Stimulated activated effector memory CD8-positive, alpha-beta T cell treated with anti-CD3 and anti-CD28 coated beads, Interleukin-12 subunit alpha, Interleukin-12 subunit beta, amount 100 ng/mL, for 72 hours (primary cell): Measurements from ENCODE around the gene NOXA1.

Experiments used
- ATAC-seq: fragments of 150-1000 bp; cut with Tn5 transposase; 2 replicates; pipeline ENCODE4 v1.10.0; 2021
- DNase-seq, 2 donors: peaks; one replicate each; pipeline ENCODE4 v3.0.0; 2021 to 2022; ENCODE audit warnings: low spot score in 2 of 2
- H3K27ac Mint-ChIP-seq: one replicate; pipeline ENCODE4 v1.8.0; 2022; ENCODE audit warnings: mild to moderate bottlenecking, mixed read lengths
- H3K36me3 Mint-ChIP-seq: one replicate; pipeline ENCODE4 v1.8.0; 2022; ENCODE audit warnings: mild to moderate bottlenecking, mixed read lengths
- H3K4me1 Mint-ChIP-seq: one replicate; pipeline ENCODE4 v1.8.0; 2022; ENCODE audit warnings: mixed read lengths
- H3K4me3 Mint-ChIP-seq: one replicate; pipeline ENCODE4 v1.8.0; 2022; ENCODE audit warnings: mild to moderate bottlenecking, mixed read lengths
- H3K9me3 Mint-ChIP-seq: one replicate; pipeline ENCODE4 v1.8.0; 2022; ENCODE audit warnings: mixed read lengths

The NOXA1 gene

DNA sequence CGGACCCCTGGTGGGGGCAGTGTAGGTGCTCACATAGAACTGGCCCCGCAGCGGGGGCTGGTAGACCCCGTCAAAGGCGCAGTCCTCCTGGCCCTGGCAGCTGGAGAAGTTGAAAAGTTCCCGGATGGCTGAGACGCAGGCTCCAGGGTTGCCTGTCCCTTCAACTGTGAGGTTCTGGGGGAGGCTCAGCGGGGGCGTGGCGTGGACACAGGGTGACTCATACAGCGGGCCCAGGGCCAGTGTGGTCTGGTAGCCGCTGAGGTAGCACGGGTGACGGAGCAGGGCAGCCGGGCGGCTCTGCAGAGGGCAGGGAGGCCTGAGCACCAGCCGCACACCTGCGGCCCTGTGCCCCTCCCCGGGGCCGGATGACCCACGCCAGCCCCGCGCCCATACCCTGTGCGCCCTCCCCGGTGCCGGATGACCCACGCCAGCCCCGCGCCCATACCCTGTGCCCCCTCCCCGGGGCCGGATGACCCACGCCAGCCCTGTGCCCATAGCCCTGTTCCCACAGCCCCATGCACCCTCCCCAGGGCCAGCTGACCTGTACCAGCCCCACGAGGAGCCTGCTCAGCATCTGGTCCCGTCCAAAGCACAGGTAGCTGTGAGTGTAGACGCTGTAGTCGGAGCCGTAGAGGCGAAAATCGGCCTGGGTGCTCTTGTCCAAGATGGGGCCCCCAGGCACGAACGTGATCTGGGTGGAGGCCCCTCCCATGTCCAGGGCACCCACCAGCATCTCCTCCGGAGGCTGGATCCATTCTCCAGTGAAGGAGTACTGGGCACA lies 13.0 kb downstream of the NOXA1 start:
- DNase-seq (no peak), ATAC-seq (peak; percentile 11)
- no peaks in the 10 kb centered on the region for H3K36me3 Mint-ChIP-seq
- H3K27ac Mint-ChIP-seq, result no peak overlapping the region
- no peaks in the 10 kb centered on the region for H3K9me3 Mint-ChIP-seq
- H3K4me3 Mint-ChIP-seq, result no peak overlapping the region
- no peaks in the 10 kb centered on the region for H3K4me1 Mint-ChIP-seq

DNA sequence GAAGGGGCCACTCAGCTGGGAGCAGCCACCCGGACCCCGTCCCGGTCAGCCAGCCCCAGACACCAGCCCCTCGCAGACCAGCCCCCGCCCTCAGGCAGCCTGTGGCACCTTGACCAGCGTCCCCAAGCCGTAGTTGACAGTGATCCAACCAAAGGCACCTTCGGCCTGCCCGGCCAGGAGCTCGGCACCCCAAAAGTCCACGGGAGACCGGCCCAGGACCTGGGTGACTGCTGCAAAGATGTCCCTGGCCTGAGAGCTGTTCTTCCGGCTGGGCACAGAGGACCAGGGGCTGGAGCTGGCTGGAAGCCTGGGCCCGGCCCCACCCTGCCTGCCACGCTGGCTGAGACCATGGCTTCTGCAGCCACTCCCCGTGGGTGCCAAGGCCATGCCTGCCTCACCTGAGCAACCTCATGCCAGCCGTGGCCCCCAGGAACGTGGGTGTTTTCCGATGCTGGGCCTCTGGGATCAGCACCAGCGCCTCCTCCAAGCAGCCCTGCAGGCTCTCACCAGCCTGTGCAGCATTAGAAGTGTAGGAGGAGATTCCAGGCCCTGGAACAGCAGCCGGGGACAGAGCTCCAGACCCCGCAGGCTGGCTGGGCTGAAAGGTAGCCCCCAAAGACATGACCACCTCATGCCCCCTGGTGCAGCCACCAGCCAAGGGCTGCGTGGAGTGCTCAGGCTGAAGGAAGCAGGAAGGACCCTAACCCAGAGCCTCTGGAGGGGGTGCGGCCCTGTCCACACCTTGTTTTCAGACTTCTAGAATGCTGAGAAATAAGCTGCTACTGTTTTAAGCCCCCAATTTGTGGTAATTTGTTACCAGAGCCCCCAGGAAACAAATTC lies 13.8 kb downstream of the NOXA1 start:
- DNase-seq (no peak), ATAC-seq (no peak)
- H3K4me3 Mint-ChIP-seq, result no peak overlapping the region
- H3K36me3 Mint-ChIP-seq, result no peaks in the 10 kb centered on the region
- H3K4me1 Mint-ChIP-seq, result peaks cover 4% of the 10 kb centered on the region
- H3K27ac Mint-ChIP-seq, result no peak overlapping the region
- no peaks in the 10 kb centered on the region for H3K9me3 Mint-ChIP-seq

DNA sequence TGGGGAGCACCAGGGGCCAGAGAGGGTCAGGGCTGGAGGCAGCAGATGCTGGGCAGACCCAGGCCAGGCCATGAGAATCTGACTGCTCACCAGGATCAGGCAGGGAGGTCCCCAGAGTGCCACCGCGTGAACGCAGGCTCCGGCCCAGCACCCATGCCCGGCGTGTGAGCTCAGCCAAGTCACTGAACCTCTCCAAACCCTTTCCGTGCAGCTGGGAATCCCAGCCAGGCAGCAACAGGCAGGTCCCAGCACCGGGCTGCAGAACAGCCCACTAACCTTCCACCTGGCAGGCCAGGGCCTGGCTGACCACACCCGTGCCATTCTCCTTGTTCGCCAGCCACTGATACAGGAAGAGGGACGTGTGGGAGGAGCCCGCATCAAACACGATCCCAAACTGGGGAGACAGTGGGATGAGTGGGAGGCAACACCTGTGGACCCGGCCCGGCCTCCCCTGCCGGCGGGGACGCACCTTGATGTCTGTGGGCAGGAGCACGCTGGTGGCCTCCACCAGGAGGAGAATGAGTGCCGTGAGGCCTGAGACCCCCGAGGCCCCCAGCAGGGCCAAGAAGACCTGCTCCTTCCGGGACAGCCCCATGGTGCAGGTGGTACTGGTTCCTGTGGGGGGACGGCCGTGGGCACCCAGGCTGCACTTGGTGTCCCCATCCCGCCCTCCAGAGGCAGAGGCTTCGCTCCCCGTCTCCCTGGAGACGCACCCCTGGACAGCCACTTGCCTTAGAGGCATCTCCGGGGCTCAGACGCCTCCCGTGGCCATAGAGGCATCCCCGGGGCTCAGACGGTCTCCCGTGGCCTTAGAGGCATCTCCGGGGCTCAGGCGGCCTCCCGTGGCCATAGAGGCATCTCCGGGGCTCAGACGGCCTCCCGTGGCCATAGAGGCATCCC lies 14.7 kb downstream of the NOXA1 start:
- Mint-ChIP-seq H3K9me3 (no peaks in the 10 kb centered on the region), H3K4me1 (peaks cover 6% of the 10 kb centered on the region), H3K27ac (no peak overlapping the region), H3K4me3 (no peak overlapping the region), H3K36me3 (no peaks in the 10 kb centered on the region)
- DNase-seq (no peak), ATAC-seq (no peak)

DNA sequence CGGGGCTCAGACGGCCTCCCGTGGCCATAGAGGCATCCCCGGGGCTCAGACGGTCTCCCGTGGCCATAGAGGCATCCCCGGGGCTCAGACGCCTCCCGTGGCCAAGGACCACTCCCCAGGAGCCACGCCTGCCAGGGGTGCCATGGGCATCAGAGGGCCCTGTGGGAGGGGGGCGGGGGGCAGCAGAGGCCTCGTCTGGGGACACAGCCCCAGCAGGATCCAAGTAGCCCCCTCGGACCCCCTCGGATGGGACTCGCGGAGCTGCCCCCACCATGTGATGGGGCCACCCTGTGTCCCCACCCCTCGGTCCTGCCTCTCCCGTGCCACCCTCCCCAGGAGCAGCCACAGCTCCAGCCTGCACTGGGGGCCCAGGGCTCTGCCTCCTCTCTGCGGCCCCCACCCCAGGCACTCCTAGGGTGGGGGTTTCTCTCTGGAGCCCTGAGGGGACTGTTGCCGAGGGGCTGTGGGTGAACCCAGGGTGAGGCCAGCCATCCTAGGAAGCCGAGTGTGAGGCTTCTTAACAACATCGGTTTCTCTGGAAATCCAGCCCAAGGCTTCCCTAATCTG lies 15.5 kb downstream of the NOXA1 start:
- DNase-seq (no peak), ATAC-seq (no peak)
- no peaks in the 10 kb centered on the region for H3K36me3 Mint-ChIP-seq
- no peak overlapping the region for H3K4me3 Mint-ChIP-seq
- H3K27ac Mint-ChIP-seq, result no peak overlapping the region
- no peaks in the 10 kb centered on the region for H3K9me3 Mint-ChIP-seq
- peaks cover 6% of the 10 kb centered on the region for H3K4me1 Mint-ChIP-seq

DNA sequence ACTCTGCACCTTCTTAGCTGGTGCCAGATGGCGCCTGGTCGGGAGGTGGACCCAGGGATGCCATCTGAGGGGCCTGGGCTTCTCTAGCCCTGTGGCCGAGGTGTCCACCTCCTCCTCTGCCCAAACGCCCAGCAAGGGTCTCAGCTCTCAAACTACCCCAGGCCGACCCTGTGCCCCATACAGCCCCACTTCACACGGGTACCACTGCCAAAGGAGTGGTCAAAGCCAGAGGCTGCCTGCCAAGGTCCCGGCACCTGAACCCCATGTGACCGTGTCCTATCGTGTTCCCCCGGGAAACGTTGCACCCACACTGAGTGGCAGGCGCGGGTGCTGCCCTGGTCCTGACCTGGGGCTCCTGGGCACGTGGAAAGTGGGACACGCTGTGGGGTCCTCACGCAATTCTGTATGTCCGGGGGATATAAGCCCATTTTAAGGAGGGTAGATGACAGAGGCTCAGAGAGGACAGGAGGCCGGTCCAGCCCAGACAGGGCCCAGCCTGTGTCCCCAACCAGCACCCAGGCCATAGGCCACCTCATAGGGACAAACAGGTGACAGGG lies 16.0 kb downstream of the NOXA1 start:
- DNase-seq (no peak), ATAC-seq (no peak)
- Mint-ChIP-seq H3K4me3 (no peak overlapping the region), H3K9me3 (no peaks in the 10 kb centered on the region), H3K4me1 (peaks cover 6% of the 10 kb centered on the region), H3K27ac (no peak overlapping the region), H3K36me3 (no peaks in the 10 kb centered on the region)

DNA sequence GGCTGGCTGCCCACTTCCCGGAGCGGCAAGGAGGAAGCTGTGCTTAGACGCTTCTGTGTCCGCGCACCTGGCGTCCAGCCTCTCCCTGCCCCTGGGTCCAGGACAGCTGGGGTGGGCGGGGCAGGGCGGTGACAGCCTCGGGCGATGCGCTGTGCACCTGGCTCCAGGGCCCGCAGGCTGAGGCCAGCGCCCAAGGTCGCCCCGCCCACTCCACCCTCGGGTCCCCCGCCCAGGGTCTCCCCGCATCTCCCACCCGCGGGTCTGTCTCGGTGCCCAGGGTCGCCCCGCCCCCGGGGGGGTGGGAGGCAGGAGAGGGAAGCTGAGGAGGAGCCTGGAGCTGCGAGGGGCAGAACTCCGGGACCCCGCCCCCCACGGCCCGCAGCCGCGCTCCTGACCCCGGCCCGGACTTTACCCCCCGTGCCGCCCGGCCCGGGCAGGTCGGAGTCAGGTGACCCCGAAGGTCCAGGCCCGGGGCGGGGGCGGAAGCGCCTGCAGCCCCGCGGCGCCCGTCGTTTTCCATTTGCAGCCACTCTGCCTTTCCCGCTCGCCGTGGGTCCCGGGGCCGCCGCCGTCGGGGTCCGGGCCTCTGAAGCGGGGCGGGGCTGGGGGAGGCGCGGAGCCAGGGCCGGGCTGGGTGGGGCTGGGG lies 18.2 kb downstream of the NOXA1 start, which contains the start of gene ENTPD8:
TSS of gene ENTPD8 (minus strand) at position 69 of the 646 bp plus-strand sequence. CDS start 3,072 bp downstream, outside the sequence.
- Mint-ChIP-seq H3K4me3 (peak within 1 kb of the TSS; percentile 63), H3K36me3 (no peaks in the 10 kb centered on the region), H3K27ac (no peak within 1 kb of the TSS), H3K9me3 (no peaks in the 10 kb centered on the region), H3K4me1 (peaks cover 22% of the 10 kb centered on the region)
- ATAC-seq (peak; percentile 14), DNase-seq (no peak)

DNA sequence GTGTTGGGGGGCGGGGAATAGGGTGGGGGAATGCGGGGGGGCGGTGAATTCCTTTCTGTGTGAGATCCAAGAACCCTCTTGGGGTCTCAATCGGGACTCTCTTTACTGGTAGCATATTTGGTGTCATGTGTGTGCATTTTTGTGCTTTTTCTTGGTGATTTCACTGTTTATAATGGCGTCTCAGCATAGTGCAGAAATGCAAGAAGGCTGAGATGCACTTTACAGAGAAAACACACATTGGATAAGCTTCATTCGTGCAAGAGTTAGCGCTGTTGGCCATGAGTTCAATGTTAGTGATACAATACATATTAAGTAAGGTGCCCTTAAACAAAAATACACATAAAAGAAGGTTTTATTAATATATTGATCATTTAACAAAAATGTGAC lies 18.7 kb downstream of the NOXA1 start:
- no peak for DNase-seq
- Mint-ChIP-seq H3K9me3 (no peaks in the 10 kb centered on the region), H3K4me1 (peaks cover 23% of the 10 kb centered on the region), H3K4me3 (peak overlapping the region; percentile 63), H3K36me3 (no peaks in the 10 kb centered on the region), H3K27ac (no peak overlapping the region)
- ATAC-seq, result no peak

DNA sequence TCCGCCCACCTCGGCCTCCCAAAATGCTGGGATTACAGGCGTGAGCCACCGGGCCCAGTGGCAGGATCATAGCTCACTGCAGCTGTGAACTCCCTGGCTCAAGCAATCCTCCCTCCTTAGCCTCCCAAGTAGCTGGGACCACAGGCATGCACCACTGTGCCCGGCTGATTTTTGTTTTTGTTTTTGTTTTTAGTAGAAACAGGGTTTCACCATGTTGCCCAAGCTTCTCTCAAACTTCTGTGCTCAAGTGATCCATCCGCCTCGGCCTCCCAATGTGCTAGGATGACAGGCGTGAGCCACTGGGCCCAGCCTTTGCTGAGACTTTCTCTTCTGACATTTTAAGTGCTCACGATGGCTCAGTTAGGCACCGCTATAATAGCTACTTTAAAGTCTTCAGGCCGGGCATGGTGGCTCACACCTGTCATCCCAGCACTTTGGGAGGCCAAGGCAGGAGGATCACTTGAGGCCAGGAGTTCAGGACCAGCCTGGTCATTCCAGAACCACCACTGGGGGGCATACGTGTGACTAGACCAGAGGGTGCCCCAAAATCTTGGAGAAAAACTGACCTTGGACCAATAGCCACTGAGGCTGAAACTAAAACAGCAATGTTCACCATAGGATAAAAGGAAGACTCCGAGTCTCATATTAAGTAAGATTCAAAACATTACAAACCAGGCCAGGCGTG lies 21.1 kb downstream of the NOXA1 start:
- peaks cover 27% of the 10 kb centered on the region for H3K4me1 Mint-ChIP-seq
- no peaks in the 10 kb centered on the region for H3K9me3 Mint-ChIP-seq
- no peak for ATAC-seq
- no peaks in the 10 kb centered on the region for H3K36me3 Mint-ChIP-seq
- H3K4me3 Mint-ChIP-seq, result no peak overlapping the region
- no peak overlapping the region for H3K27ac Mint-ChIP-seq
- no peak for DNase-seq

DNA sequence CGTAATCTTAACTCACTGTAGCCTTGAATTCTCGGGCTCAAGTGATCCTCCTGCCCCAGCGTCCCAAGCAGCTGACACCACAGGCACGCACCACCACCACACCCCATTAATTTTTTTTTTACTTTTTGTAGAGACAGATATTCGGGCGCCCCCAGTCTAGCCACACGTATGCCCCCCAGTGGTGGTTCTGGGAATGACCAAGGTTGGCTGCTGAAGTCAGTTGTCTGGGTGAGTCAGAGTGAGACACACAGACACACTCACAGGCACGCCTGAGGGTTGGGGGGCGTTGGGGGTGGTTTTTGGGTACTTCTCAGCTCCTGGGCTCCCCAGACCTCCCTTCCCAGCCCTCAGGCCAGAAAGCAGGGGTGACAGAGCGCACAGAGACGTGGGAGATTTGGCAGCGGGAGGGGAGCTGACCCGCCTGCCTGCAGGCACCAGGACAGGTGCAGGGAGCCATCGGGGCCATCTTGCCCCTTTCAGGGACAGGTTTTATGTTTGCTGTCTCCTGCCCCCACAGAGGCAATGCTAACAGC lies 22.1 kb downstream of the NOXA1 start:
- H3K4me1 Mint-ChIP-seq, result peaks cover 32% of the 10 kb centered on the region
- no peaks in the 10 kb centered on the region for H3K9me3 Mint-ChIP-seq
- H3K36me3 Mint-ChIP-seq, result peaks cover 11% of the 10 kb centered on the region
- peak overlapping the region; percentile 30 for H3K27ac Mint-ChIP-seq
- H3K4me3 Mint-ChIP-seq, result peak overlapping the region; percentile 46
- DNase-seq (peak; percentile 83 to 93), ATAC-seq (peak; percentile 86)

DNA sequence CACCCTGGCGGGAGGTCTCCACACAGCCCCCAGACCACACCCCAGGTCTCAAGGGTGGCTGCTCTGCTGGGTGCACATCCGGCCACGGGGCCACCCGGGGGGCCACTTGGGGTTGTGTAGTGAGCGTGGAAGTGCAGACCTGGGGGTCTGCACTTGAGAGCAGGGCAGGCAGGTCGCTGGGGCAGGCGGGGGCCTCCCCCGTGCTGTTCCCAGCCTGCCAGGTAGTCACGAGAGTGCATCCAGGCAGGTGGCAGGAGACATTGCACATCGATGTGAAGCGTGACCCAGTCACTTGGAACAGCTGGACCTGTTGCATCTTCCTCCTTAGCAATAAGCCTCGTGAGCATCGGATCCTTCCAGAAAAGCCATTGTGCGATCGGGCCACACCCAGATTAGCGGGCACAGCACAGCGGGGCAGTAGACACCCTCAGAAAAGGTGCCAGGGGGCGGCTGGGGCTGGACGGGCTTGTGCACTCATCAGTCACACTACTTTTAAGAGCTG lies 22.8 kb downstream of the NOXA1 start:
- no peak for DNase-seq
- no peak overlapping the region for H3K27ac Mint-ChIP-seq
- no peak overlapping the region for H3K4me3 Mint-ChIP-seq
- H3K4me1 Mint-ChIP-seq, result peaks cover 32% of the 10 kb centered on the region
- H3K9me3 Mint-ChIP-seq, result no peaks in the 10 kb centered on the region
- ATAC-seq, result no peak
- peaks cover 13% of the 10 kb centered on the region for H3K36me3 Mint-ChIP-seq

DNA sequence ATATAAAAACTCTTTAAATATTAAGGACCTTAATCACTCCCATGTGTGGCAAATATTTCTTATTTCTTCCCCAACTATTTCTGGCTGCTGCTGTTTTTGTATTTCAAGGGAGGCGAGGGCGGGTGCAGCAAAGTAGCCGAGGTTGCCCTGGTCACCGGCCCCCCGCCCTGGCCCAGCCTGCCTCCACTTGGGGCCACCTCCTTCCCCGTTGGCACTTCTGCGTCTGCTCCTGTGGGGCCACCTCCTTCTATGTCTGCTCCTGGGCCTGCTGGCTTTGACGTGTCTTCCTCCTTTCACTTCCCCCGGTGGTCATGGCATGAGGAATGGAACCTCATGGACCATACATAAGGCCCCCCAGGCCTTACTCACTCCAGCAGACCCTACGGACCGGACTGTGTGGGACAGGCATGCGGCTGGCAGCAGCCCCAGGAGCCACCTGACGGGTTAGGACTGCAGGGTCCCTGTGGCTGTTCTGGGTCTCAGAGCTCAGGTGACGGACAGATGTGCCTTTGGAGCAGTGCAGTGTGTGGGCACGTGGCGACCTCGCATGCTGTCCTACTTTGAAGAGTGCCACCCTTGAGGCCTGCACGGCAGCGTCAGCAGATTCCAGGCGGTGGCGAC lies 23.8 kb downstream of the NOXA1 start:
- no peak overlapping the region for H3K4me3 Mint-ChIP-seq
- H3K36me3 Mint-ChIP-seq, result peaks cover 13% of the 10 kb centered on the region
- DNase-seq (no peak), ATAC-seq (peak; percentile 25)
- peak overlapping the region; percentile 70 for H3K27ac Mint-ChIP-seq
- peaks cover 30% of the 10 kb centered on the region for H3K4me1 Mint-ChIP-seq
- H3K9me3 Mint-ChIP-seq, result no peaks in the 10 kb centered on the region

DNA sequence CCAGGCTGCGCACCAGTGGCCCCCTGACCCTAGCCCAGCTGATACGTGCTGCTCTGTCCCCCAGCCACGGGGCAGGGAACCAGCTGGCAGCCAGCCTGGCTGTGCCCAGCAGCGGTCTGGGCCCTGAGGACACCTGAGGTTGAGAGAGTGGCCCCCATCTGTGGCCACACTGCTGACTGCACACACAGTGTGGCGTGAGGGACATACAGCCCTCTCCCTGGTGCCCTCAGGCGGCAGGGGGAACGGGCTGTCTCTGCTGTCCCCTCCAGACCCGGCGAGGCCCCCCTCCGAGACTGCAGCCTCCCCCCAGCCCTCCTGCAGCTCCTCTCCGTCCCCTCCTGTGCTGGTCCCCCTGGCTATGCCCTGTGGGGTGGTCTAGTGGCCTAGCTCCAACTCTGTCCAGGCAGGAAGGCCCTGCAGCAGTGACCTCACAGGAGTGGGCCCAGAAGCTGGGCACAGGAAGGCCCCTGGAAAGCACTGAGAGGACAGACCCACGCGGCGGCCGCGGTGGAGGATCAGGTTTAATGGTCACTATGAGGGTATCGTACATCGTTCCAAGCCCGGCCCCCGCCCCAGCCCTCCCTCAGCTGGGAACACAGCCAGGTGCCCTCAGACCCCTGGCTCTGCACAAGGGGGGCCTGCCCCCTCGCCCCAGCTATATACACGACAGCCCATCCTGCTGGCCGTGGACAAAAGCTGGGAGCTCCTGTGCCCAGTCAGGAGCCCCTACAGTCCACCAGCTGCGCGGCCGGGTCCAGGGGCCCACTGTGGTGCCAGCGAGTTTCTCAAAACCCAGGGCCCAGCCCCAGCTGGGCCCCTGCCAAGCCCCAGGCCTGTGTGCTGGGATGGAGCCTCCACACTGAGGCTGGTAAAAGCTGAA lies 24.8 kb downstream of the NOXA1 start:
- Mint-ChIP-seq H3K27ac (no peak overlapping the region), H3K36me3 (peaks cover 13% of the 10 kb centered on the region), H3K4me1 (peaks cover 34% of the 10 kb centered on the region), H3K9me3 (no peaks in the 10 kb centered on the region), H3K4me3 (no peak overlapping the region)
- DNase-seq (no peak), ATAC-seq (no peak)
